Common myeloid progenitor, CD34-positive (primary cell): Measurements from ENCODE around the gene COBLL1.

Experiments
- CTCF ChIA-PET: fragments of 350-600 bp; sonication (Branson Sonifier 250); formaldehyde crosslinking; loops from one replicate; lab custom pipeline; 2021; ENCODE audit warnings: antibody characterized with exemption; lab: Charles Lee
- POLR2A ChIA-PET: fragments of 350-600 bp; sonication (Branson Sonifier 250); formaldehyde crosslinking; loops from one replicate; lab custom pipeline; 2021; ENCODE audit warnings: antibody characterized with exemption; lab: Charles Lee
- DNase-seq, 3 donors: peaks; one replicate each; pipeline versions ENCODE4 v3.0.0 to v3.0.0-alpha.2; 2013
- H3K27ac ChIP-seq, 2 experiments: 1 replicate in 1 of 2; 2 replicates in 1 of 2; pipeline ENCODE4 v1.7.0; 2013; ENCODE audit warnings: inconsistent platforms in 2 of 2, low read length in 2 of 2, mild to moderate bottlenecking in 2 of 2, low read depth in 1 of 2, moderate library complexity in 1 of 2; ENCODE audit not compliant: severe bottlenecking in 2 of 2, insufficient read depth in 1 of 2, poor library complexity in 1 of 2
- H3K27me3 ChIP-seq, 5 experiments: replicated peaks in 2 of 5; 1 replicate in 3 of 5; 2 replicates in 2 of 5; pipeline versions ENCODE4 v1.6.1 to v1.7.0; 2013; ENCODE audit warnings: low read length in 4 of 5, mild to moderate bottlenecking in 2 of 5, moderate library complexity in 2 of 5, inconsistent platforms in 1 of 5; ENCODE audit not compliant: insufficient read depth in 5 of 5, control insufficient read depth in 4 of 5
- H3K36me3 ChIP-seq, 4 experiments: 1 replicate in 2 of 4; 2 replicates in 2 of 4; pipeline versions ENCODE4 v1.6.1 to v1.7.0; 2013; ENCODE audit warnings: low read length in 3 of 4, control low read depth in 1 of 4, mild to moderate bottlenecking in 1 of 4; ENCODE audit not compliant: control insufficient read depth in 4 of 4, insufficient read depth in 4 of 4
- H3K4me1 ChIP-seq, 4 experiments: 1 replicate in 3 of 4; 2 replicates in 1 of 4; pipeline versions ENCODE4 v1.6.1 to v1.7.1; 2013; ENCODE audit warnings: low read length in 3 of 4, mild to moderate bottlenecking in 3 of 4, control low read depth in 1 of 4, inconsistent platforms in 1 of 4, moderate library complexity in 1 of 4; ENCODE audit not compliant: control insufficient read depth in 4 of 4, insufficient read depth in 4 of 4; ENCODE audit errors: control extremely low read depth in 1 of 4
- H3K4me3 ChIP-seq, 7 experiments: 1 replicate in 4 of 7; 2 replicates in 3 of 7; pipeline versions ENCODE4 v1.5.1 to v1.7.0; 2013; ENCODE audit warnings: mild to moderate bottlenecking in 7 of 7, low read length in 6 of 7, moderate library complexity in 6 of 7, inconsistent platforms in 2 of 7, low read depth in 2 of 7, control low read depth in 1 of 7; ENCODE audit not compliant: insufficient read depth in 4 of 7, control insufficient read depth in 1 of 7; ENCODE audit errors: extremely low read depth in 1 of 7
- H3K9me3 ChIP-seq, 5 experiments: 1 replicate in 4 of 5; 2 replicates in 1 of 5; pipeline versions ENCODE4 v1.6.1 to v1.7.1; 2013; ENCODE audit warnings: low read length in 4 of 5, mild to moderate bottlenecking in 2 of 5, inconsistent platforms in 1 of 5, low read depth in 1 of 5, moderate library complexity in 1 of 5; ENCODE audit not compliant: control insufficient read depth in 4 of 5, insufficient read depth in 2 of 5; ENCODE audit errors: control extremely low read depth in 1 of 5
- WGBS: methylation state at CpG from one replicate; pipeline ENCODE4 v1.1.5; 2013; ENCODE audit not compliant: insufficient coverage; 5-methylcytosine and 5-hydroxymethylcytosine counted together

Gene COBLL1

GRCh38 chr2:164745012-164745797 lies 96.4 kb downstream of the COBLL1 start:
- Histone ChIP-seq H3K36me3 (no peaks in the 10 kb centered on the region), H3K9me3 (no peaks in the 10 kb centered on the region), H3K27me3 (no peaks in the 10 kb centered on the region), H3K27ac (no peak overlapping the region), H3K4me3 (no peak overlapping the region), H3K4me1 (no peaks in the 10 kb centered on the region)
- no peak for DNase-seq
- CTCF ChIA-PET: interaction anchor here (1.3 kb wide), 1 partner anchor 168 kb away, joined by 3 read pairs; no protein-coding TSS in a partner anchor
- 100% methylated on average over 2 of the region's 5 CpGs for WGBS
- POLR2A ChIA-PET: no interaction called here

DNA sequence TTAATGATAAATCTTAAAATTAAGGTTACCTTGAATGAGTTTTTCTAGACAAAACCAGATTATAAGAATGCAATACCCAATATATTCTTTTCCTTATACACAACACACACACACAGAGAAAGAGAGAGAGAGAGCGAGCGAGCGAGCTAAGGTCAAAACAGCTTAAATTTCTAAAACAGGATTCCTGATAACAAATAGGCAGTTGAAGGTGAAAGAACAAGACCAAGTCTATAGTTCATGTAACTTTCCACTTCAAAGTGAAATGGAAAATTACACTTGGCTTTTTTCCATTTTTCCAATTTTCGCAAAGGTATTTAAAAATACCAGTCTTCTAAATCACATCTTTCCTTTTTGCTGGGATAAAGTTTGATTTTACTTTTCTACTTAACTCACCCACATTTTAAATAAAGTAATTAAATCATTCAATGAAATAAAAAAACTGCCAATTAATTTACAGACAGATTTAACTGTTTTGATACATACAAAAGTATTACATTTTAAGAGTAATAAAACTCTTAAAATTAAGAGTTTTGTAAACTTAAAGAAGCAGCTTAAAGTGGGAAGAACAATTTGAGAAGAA lies 98.8 kb downstream of the COBLL1 start:
- H3K4me3 ChIP-seq: no peak overlapping the region
- no peaks in the 10 kb centered on the region for H3K9me3 ChIP-seq
- ChIA-PET CTCF (no interaction called here), POLR2A (no interaction called here)
- no peaks in the 10 kb centered on the region for H3K27me3 ChIP-seq
- no peak for DNase-seq
- H3K27ac ChIP-seq: no peak overlapping the region
- H3K4me1 ChIP-seq: peaks cover 0 to under 1% (median 0%) of the 10 kb centered on the region in 4 experiments
- WGBS: no CpG with 5 or more reads among the region's 4 CpGs
- H3K36me3 ChIP-seq: no peaks in the 10 kb centered on the region

DNA sequence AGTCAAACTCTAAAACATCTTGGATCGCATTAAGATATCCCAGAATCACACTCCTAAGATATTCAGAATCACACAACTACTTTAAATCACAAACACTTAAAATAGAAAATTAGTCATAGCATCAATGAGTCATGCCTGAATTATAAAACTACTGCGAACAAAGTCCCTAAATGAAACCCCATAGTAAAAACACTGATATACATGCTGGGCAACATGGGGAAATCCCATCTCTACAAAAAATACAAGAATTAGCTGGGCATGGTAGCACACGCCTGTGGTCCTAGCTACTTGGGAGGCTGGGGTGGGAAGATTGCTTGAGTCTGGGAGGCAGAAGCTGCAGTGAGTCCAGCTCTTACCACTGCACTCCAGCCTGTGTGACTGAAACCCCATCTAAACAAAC lies 101.7 kb downstream of the COBLL1 start:
- Histone ChIP-seq H3K4me1 (peaks cover 0 to 10% (median 7%) of the 10 kb centered on the region in 4 experiments), H3K4me3 (no peak overlapping the region), H3K27ac (no peak overlapping the region), H3K36me3 (no peaks in the 10 kb centered on the region), H3K27me3 (no peaks in the 10 kb centered on the region), H3K9me3 (no peaks in the 10 kb centered on the region)
- POLR2A ChIA-PET: interaction anchor here (0.8 kb wide), 1 partner anchor 47 kb away, joined by 4 read pairs; no protein-coding TSS in a partner anchor
- WGBS: 100% methylated on average over 1 of the region's 3 CpGs
- CTCF ChIA-PET: interaction anchor here (1.1 to 1.8 kb wide), 2 partner anchors 22 to 174 kb away, joined by 3 to 7 read pairs; no protein-coding TSS in a partner anchor
- DNase-seq: peak in 2 of 3 donors; percentile 25 to 36

- H3K27ac ChIP-seq: no peak overlapping the region
- CTCF ChIA-PET: interaction anchor here (0.8 to 1.8 kb wide), 12 partner anchors 10 to 279 kb away, joined by 3 to 8 read pairs (median 4); partner anchors contain the start of gene COBLL1
Measured at GRCh38 chr2:164737612-164738081, 104.0 kb downstream of the COBLL1 start.

DNA sequence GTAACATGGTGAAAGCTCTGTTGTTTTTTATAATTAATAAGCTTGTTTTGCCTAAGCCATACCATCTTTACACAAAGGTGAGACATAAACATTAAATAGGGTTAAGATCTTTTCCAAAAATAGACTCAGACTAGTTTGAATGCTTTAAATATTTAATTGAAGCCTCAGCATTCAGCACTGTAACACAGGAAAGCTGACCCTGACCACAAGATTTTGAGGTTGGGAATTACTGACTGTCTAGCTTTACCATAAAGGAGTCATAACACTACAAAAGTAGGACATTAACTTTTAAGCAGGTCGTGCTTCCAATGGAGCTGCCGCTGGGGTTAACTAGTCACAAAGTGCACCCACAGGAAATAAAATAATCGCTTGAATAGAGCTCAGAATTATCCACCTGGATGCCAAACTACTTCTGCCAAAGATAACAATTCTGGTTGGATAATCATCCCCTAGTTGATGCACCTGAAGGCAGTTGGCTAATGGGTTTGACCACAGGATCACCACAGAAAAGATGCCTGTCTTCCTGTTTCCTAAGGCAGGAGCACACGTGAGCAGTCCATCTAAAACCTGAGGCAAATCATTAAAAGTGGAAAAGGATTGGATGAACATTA lies 106.2 kb downstream of the COBLL1 start:
- POLR2A ChIA-PET: no interaction called here

More at GRCh38 chr2:164737612-164738081, 104.0 kb downstream of the COBLL1 start:
- Histone ChIP-seq H3K4me1 (peaks cover 0 to 12% (median 7%) of the 10 kb centered on the region in 4 experiments), H3K27me3 (no peaks in the 10 kb centered on the region), H3K4me3 (peak overlapping the region in 1 of 7 experiments; percentile 42), H3K9me3 (no peaks in the 10 kb centered on the region), H3K36me3 (no peaks in the 10 kb centered on the region)
- DNase-seq: peak; percentile 66 to 77 (median 74)
- POLR2A ChIA-PET: no interaction called here
- 7% methylated on average over 8 of the region's 9 CpGs for WGBS

GRCh38 chr2:164734196-164734595 lies 107.4 kb downstream of the COBLL1 start:
- H3K9me3 ChIP-seq: no peaks in the 10 kb centered on the region
- DNase-seq: no peak
- POLR2A ChIA-PET: no interaction called here
- peaks cover 0 to 2% (median 0%) of the 10 kb centered on the region in 4 experiments for H3K36me3 ChIP-seq
- no peaks in the 10 kb centered on the region for H3K27me3 ChIP-seq
- H3K4me3 ChIP-seq: no peak overlapping the region
- no peak overlapping the region for H3K27ac ChIP-seq
- CTCF ChIA-PET: interaction anchor here (0.6 to 3.1 kb wide), 7 partner anchors 14 to 257 kb away, joined by 3 to 26 read pairs (median 4); partner anchors contain the start of gene COBLL1
- H3K4me1 ChIP-seq: peaks cover 0 to 12% (median 7%) of the 10 kb centered on the region in 4 experiments
- WGBS: 94% methylated on average over 2 of the region's 3 CpGs

More for the DNA sequence above, 106.2 kb downstream of the COBLL1 start:
- WGBS: 58% methylated on average over 2 of the region's 4 CpGs
- peak in 2 of 3 donors; percentile 29 to 42 for DNase-seq
- CTCF ChIA-PET: interaction anchor here (0.7 to 3.1 kb wide), 11 partner anchors 13 to 258 kb away, joined by 3 to 26 read pairs (median 5); partner anchors contain the start of gene COBLL1
- H3K4me1 ChIP-seq: peaks cover 0 to 12% (median 7%) of the 10 kb centered on the region in 4 experiments
- H3K27me3 ChIP-seq: no peaks in the 10 kb centered on the region
- H3K4me3 ChIP-seq: no peak overlapping the region
- peaks cover 0 to 2% (median 0%) of the 10 kb centered on the region in 4 experiments for H3K36me3 ChIP-seq
- H3K27ac ChIP-seq: no peak overlapping the region
- H3K9me3 ChIP-seq: no peaks in the 10 kb centered on the region
